Right renal cortex interstitium (tissue), 3 donors: ENCODE data around the gene TP53I3. TPM values are rescaled to one million over a fixed set of nuclear protein-coding genes. Genes with fewer than 3 reads are reported as not detected.
"Not testable (repeated sequence)": the region's sequence is repeated elsewhere in the genome, so short reads cannot be mapped to it uniquely, and the experiment has no call there.

Experiments used
- DNase-seq, 3 donors: peaks; one replicate each; pipeline ENCODE4 v3.0.0-alpha.2; 2013; ENCODE audit warnings: low read depth in 3 of 3, low spot score in 2 of 3
- polyA plus RNA-seq, 3 donors: library from polyadenylated mRNA; unstranded; fragments of 120-200 nt; gene quantifications; one replicate each; pipeline ENCODE4 v1.2.1, GENCODE V29; 2013; ENCODE audit not compliant: insufficient read length in 3 of 3

TP53I3 gene
- polyA plus RNA-seq, 3 donors, result 42.9 to 45.9 (median 43.0) TPM

GRCh38 chr2:24058564-24059271 is 25.9 kb downstream of the TP53I3 start:
- DNase-seq, result no peak

- DNase-seq, result no peak
Measured at GRCh38 chr2:24055750-24056149, 28.9 kb downstream of the TP53I3 start.

GRCh38 chr2:24054366-24055010 is 30.1 kb downstream of the TP53I3 start:
- DNase-seq, result no peak

- no peak for DNase-seq
Measured at GRCh38 chr2:24052951-24053350, 31.7 kb downstream of the TP53I3 start.

GRCh38 chr2:24051833-24052232 is 32.8 kb downstream of the TP53I3 start:
- DNase-seq, result no peak

GRCh38 chr2:24050041-24050979 is 34.3 kb downstream of the TP53I3 start:
- DNase-seq, result peak in 1 of 3 donors; percentile 15

GRCh38 chr2:24049485-24050021 is 35.1 kb downstream of the TP53I3 start, which contains the start of gene FKBP1B:
Gene FKBP1B (plus strand): TSS chr2:24049741. CDS start chr2:24049850, 109 bp downstream.
- peak in 1 of 3 donors; percentile 29 for DNase-seq

- DNase-seq, result no peak
Measured at GRCh38 chr2:24048769-24049484, 35.7 kb downstream of the TP53I3 start.

- no peak for DNase-seq
Measured at GRCh38 chr2:24047703-24048033, 37.0 kb downstream of the TP53I3 start.

- peak; percentile 89 to 95 (median 89) for DNase-seq
Measured at GRCh38 chr2:24046930-24047702, 37.5 kb downstream of the TP53I3 start, which contains the start of gene WDCP. Gene WDCP (minus strand): TSS chr2:24047391. CDS start chr2:24039494, 7,897 bp downstream.

GRCh38 chr2:24046599-24046929 is 38.1 kb downstream of the TP53I3 start:
- no peak for DNase-seq

- no peak for DNase-seq
Measured at GRCh38 chr2:24045511-24046508, 38.8 kb downstream of the TP53I3 start.

- not testable (repeated sequence) for DNase-seq
Measured at GRCh38 chr2:24043133-24043532, 41.5 kb downstream of the TP53I3 start.

GRCh38 chr2:24040511-24040910 is 44.1 kb downstream of the TP53I3 start:
- no peak for DNase-seq

- no peak for DNase-seq
Measured at GRCh38 chr2:24038786-24039499, 45.7 kb downstream of the TP53I3 start.
